Measurements from ENCODE around the gene VAV3. TPM values are rescaled to one million over a fixed set of nuclear protein-coding genes. Genes with fewer than 3 reads are reported as not detected.

VAV3 gene
- total RNA-seq, 1 donor from 2014 or later = 12.3 TPM

DNA sequence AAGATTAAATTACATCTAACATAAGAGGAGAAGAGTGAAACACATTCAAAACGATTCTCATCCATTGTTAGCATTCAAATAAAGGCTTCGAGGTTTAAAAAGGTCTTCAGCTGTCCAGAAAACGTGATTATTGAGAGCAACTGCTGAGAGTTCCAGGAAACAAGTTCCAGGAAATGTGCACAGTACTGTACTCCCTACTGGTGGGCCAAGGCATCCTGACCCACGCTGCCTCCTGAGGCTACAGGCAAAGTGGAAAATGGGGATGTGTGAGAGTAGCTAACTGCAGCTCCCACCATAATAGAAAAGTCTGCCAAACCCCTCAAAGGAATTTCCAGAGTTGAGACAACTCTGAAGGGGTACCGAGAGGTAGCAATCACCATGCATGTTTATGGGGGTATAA, 2.0 kb downstream of the VAV3 start:
- Mint-ChIP-seq H3K36me3 (no peaks in the 10 kb centered on the region), H3K4me3 (peak overlapping the region; percentile 93), H3K9me3 (no peaks in the 10 kb centered on the region), H3K4me1 (ENCODE audit: unreplicated experiment) (peaks cover 16% of the 10 kb centered on the region), H3K27me3 (peaks cover 37% of the 10 kb centered on the region), H3K27ac (no peak overlapping the region)
- no peak for DNase-seq (ENCODE audit: extremely low spot score, unreplicated experiment)
- TF ChIP-seq, protein P1, sequence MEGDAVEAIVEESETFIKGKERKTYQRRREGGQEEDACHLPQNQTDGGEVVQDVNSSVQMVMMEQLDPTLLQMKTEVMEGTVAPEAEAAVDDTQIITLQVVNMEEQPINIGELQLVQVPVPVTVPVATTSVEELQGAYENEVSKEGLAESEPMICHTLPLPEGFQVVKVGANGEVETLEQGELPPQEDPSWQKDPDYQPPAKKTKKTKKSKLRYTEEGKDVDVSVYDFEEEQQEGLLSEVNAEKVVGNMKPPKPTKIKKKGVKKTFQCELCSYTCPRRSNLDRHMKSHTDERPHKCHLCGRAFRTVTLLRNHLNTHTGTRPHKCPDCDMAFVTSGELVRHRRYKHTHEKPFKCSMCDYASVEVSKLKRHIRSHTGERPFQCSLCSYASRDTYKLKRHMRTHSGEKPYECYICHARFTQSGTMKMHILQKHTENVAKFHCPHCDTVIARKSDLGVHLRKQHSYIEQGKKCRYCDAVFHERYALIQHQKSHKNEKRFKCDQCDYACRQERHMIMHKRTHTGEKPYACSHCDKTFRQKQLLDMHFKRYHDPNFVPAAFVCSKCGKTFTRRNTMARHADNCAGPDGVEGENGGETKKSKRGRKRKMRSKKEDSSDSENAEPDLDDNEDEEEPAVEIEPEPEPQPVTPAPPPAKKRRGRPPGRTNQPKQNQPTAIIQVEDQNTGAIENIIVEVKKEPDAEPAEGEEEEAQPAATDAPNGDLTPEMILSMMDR (conservative IDR thresholded peaks at IDR 0.05) = no peak

DNA sequence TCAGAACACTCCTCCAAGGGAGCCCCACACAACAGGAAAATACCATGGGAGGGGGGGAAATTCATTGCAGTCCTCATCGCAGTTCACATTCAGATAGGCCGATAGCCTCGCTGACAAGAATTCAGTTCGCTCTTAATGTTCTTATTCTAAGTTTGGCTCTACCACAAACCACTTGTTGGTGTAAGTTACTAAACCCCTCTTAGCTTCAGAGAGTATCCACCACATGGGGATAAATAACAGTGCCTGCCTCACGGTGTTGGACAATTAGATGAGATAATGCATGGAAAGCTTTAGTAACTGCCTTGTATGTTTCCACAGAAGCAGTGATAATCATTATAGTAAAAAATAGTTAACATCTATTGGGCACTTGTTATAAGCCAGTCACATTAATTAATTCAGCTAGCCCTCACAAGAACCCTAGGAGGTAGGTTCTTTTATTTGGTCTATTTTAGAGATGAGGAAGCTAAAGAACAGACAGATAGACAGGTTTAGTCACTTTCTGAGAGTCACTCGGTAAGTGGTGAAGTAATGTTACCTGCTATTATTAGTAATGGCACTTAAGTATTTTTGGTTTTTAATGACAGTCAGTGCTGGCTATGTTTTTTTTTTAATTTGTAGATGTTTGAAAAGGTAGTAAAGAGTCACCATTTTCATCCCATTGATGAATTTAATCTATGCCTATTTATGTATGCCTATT, 10.1 kb downstream of the VAV3 start:
- Mint-ChIP-seq H3K27ac (no peak overlapping the region), H3K9me3 (no peaks in the 10 kb centered on the region), H3K36me3 (no peaks in the 10 kb centered on the region), H3K4me1 (ENCODE audit: unreplicated experiment) (peaks cover 11% of the 10 kb centered on the region), H3K4me3 (no peak overlapping the region), H3K27me3 (peaks cover 5% of the 10 kb centered on the region)
- no peak for DNase-seq (ENCODE audit: extremely low spot score, unreplicated experiment)
- TF ChIP-seq, protein P1 (conservative IDR thresholded peaks at IDR 0.05) = no peak

DNA sequence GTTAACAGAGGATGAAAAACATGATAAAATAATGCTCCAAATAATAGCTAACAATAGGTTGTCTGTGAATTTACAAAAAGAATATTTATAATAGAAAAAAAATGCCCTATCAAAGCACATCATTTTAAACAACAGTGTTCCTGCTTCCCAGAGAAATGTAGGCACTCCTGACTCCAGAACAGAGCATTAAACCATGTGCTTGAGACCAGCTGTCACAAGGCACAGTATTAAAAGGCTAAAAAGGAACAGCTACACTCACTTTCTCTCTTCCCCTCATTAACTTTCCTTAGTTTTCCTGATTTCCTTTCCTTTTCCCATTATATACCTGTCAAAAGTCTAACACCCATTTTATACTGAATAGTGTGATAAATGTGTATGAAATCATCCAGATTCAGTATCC, 10.9 kb downstream of the VAV3 start:
- no peak overlapping the region for H3K27ac Mint-ChIP-seq
- no peak for DNase-seq (ENCODE audit: extremely low spot score, unreplicated experiment)
- H3K4me1 Mint-ChIP-seq (ENCODE audit: unreplicated experiment) = peaks cover 11% of the 10 kb centered on the region
- peaks cover 5% of the 10 kb centered on the region for H3K27me3 Mint-ChIP-seq
- TF ChIP-seq, protein P1 (conservative IDR thresholded peaks at IDR 0.05) = no peak
- no peaks in the 10 kb centered on the region for H3K36me3 Mint-ChIP-seq
- H3K4me3 Mint-ChIP-seq = no peak overlapping the region
- no peaks in the 10 kb centered on the region for H3K9me3 Mint-ChIP-seq

DNA sequence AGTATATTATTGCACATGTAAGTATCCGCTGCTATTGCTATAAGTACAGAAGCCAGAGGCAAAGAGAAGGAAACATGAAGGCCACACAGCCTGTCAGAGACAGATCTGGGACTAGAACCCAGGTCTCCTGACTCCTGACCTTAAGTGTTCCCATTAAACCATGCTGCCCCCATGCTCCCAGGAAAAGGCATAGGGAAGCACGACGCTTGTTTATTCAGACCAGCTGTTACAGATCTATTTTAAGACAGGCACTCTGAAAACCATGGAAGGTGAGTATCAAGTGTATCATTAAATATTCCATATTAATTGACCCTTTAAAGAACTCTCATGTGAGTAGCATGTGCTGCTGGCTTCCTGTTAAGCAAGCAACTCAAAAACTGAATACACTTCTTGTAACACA, 11.4 kb downstream of the VAV3 start:
- Mint-ChIP-seq H3K9me3 (no peaks in the 10 kb centered on the region), H3K27ac (no peak overlapping the region), H3K27me3 (peaks cover 5% of the 10 kb centered on the region), H3K4me3 (no peak overlapping the region), H3K4me1 (ENCODE audit: unreplicated experiment) (peaks cover 11% of the 10 kb centered on the region), H3K36me3 (no peaks in the 10 kb centered on the region)
- DNase-seq (ENCODE audit: extremely low spot score, unreplicated experiment) = no peak
- TF ChIP-seq, protein P1 (conservative IDR thresholded peaks at IDR 0.05) = no peak

DNA sequence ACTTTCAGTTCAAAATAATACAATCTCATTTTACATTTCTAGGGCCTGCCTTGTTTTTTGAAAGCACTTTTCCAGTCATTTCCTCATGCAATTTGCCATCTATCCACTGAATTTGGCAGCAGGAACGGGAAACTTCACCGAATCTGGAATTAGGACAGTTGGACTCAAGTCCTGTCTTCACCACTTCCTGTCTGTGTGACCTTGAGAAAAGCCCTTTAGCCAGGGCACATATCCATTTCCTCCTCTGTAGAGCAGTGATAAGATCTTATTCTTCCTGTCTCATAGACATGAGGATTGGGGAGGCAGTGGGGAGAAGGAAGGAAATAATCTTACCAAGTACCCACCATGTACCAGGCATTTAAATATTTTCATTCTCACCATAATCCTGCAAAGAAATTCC, 12.0 kb downstream of the VAV3 start:
- Mint-ChIP-seq H3K4me3 (no peak overlapping the region), H3K9me3 (no peaks in the 10 kb centered on the region), H3K4me1 (ENCODE audit: unreplicated experiment) (peaks cover 11% of the 10 kb centered on the region), H3K27ac (no peak overlapping the region), H3K36me3 (no peaks in the 10 kb centered on the region), H3K27me3 (peaks cover 5% of the 10 kb centered on the region)
- TF ChIP-seq, protein P1 (conservative IDR thresholded peaks at IDR 0.05) = no peak
- no peak for DNase-seq (ENCODE audit: extremely low spot score, unreplicated experiment)
